GM18867 (cell line): ENCODE measurements around the gene C2CD2.

ENCODE experiments used
- ATAC-seq: cut with Tn5 transposase; IDR thresholded peaks from one replicate; pipeline ENCODE4 v1.9.1; 2021; ENCODE audit warnings: mild to moderate bottlenecking, moderate library complexity; ENCODE audit not compliant: unreplicated experiment

Gene C2CD2

DNA sequence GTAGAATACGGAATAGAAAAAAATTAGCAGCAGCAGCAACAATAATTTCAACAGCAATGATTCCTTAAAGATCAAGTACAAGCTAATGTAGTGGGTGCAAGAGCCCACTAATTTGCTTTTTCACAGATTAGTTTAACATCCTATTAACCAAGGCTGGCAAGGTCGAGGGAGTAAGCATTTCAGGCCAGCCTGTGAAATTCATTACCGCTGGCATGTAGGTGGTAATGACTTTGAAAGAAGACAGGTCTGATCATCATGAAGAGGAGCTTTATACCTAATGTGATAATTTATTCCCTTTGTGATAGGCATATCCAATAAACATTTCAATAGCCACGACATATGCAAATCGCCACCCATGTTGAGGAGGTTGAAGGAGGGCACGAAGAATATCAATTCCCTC, 63.5 kb downstream of the C2CD2 start:
- no peak for ATAC-seq

DNA sequence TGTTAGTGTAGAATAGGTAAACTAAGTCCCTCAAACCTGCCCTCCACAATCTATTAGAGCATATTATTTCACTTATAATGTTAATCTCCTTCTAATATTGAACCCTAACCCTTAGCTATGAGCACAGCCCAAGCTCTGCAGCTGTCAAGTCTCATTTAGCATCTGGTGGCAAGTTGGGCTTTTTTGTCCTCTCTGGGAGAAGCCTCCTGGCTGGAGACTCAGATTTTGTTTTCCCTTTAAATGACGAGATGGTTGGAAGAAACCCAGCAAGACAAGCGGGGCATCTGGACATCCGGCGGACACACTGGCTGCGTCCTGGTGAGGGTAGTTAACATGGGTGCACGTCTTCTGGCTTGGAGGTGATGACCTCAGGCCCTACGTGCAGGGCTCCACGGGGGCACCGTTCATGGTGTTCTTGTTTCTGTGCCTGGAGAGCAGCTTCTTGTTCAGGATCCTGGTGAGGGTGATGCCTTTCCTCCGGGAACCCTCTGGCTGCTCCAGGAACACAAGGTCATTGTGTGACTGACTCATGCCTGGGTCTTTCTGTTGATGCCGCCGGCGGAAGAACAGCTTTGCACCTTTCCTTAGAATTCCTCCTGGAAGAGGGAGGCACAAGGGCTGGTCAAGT, 65.0 kb downstream of the C2CD2 start:
- no peak for ATAC-seq

DNA sequence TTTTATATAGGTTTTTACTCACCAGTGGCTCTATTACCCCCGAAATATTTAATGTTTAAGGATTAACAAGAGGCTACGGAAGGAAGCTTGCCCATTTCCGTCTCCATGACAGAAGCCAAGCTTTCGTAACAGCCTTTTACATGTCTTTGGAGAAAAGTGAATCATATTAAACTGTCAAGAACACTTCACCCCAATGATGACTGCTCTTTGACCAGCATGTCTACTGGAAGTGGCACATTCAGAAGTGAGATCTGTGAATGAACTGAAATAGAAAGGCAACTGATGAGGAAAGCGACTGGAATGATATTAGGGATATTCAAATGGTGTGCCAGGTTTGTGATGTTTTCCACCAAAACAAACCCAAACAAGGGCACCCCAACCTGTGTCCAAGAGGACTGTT, 66.2 kb downstream of the C2CD2 start:
- no peak for ATAC-seq

DNA sequence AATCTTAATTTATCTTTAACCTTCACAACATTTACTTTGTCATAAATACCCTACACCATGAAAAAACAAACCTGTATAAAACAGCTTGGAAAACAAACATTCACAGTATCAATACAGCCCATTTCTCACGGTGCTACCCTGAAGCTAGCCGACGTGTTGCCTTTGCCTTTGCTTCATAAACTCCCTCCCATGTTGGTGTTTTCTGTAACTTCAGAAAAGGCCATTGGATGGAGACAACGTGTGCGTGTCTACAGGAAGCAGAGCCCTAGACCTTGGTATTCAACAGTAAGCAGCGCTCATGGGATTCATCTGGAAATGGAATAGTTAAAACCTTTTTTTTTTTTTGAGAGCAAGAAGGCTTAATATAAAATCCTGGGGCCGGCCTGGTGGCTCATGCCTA, 67.5 kb downstream of the C2CD2 start:
- no peak for ATAC-seq

DNA sequence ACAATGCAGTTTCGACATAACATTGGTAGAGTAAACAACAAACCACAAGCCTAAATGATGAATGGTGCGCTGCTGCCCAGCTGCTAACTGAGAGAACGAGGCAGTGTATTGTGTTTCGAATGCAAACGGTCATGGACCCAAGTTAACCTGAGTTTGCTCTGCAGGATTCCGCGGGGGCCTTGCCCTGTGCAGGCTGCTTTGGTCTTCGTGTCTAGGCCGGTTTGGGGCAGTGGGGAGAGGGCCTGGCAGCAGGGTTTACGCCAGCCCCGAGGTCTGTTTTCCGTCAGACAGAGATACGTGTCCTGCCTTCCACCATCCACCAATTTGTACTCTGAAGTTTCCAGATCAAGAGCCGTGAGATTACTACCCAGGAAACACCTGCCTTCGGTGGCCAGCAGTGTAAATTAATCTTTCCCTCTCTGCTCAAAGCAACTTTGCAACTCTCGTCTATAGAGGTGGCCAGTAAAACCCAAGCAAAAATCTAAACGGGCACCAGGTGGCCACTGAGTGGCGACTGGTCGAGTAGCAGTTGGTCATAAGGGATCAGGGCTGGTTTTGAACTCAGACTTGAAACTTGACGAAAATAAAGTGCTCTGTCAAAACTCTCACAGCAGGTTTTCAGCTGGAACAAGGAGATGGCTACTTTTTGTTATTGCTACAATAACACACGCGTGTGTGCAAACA, 68.3 kb downstream of the C2CD2 start:
- ATAC-seq, result no peak

DNA sequence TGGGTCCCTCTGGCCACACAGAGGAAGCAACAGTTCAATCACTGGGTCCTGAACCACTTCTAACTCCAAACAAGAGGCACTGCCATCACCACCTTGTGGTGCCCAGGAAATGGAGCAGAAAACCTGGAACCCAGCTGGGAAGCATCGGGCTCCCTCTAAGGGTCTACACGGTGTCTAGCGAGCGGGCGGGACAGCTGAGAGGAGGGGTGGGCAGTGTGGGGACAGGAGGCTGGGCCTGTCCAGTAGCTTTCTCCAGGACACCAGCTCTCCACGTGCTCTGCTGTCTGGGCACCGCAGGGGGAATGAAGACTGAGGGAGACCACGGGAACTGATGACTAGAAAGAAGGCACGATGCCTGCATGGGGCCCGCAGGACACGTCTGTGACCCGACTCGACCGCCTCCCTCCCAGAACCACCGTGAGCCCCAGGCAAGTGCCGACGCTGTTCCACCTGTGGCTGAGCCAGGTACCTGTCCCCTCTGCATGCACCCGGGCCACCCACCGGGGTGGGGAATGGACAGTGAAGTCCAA, 69.3 kb downstream of the C2CD2 start:
- no peak for ATAC-seq

DNA sequence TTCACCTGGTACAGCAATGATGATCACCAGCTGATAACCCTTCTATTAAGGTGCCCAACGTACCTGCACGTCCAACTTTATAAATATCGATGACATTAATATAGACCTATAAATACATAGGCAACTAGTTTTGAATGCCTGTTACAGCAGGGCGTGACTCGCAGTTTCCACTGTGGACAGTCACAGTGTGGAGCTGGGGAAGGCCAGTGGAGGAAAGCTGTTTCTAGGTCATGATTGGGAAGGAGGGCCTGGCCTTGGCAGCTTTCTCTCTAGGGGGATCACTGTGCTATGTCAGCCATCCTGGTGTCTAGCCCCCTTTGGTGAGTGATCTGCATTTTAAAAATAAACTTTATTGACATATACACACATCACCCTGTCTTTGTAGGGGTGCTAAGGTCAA, 70.2 kb downstream of the C2CD2 start:
- no peak for ATAC-seq

DNA sequence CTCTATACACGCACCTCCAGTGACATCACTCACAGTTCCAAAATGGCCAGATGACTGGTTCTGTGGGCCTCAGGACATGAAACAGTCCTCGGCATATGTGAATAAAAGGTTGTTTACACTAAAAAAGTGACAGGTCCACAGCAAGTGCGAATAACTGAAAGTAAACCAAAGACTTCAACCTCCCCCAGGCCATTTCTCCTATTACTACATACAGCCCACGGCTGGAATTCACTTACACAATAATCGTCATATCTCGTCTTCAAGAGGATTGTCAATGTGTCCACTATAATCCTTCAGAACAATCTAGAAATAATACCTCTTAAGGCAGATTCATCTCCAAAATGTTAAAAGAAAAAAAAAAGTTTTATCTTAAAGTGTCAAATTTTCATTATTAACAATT, 72.8 kb downstream of the C2CD2 start:
- ATAC-seq, result no peak

DNA sequence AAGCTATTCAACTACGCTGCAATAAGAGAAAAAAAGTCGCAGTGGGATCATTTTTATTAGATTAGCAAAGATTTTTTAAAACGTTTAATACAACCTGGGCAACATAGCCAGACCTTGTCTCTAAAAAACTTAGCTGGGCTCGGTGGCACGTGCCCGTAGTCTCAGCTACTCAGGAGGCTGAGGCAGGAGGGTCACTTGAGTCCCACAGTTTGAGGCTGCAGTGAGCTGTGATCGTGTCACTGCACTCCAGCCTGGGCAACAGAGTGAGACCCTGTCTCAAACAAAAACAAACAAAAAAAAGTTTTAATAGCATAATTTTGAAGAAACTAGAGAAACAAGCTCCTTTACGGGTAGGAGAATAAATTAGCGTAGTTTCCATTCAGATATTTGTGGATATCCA, 73.7 kb downstream of the C2CD2 start:
- ATAC-seq, result no peak

DNA sequence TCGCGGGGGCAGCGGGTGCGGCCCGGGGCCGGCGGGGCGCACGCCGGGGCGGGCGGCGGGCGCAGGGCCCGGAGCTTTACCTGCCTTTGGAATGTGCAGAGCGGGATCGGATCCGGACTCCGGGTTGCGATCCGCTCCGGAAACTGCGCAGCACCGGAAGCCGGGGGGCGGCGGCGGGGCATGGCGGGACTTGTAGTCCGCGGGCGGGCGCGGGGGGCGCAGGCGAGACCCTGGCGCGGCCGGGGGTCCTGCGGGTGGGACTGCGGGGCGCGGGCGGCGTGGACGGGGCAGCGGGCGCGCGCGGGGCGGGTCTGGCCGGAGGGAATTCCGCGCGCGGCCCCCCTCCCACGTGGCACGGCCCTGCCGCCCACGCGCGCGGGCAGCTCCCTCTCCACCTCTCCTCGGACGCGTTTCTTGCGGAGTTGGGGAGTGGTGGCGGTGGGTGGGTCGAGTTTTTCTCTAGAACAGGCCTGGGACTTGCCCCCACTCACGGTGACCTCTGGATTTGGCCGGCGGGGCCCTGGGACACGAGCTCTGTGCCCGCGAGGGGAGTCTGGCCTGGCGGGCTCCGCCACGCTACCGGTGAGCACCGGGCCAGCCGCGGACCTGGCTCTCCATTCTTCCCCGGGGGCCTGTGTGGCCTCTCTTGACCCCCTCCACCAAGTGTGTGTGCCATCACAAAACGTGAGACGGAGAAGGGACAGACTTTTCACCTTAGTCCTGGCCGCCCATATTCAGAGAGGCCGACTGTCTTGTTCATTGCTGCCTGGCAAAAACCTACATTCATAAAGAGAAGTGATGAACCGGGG, 74.4 kb downstream of the C2CD2 start, which contains the start of gene PRDM15:
Gene PRDM15 (minus strand): TSS at position 155 of the 809 bp plus-strand sequence. CDS start 18,981 bp downstream, outside the sequence.
- peak; percentile 69 for ATAC-seq

DNA sequence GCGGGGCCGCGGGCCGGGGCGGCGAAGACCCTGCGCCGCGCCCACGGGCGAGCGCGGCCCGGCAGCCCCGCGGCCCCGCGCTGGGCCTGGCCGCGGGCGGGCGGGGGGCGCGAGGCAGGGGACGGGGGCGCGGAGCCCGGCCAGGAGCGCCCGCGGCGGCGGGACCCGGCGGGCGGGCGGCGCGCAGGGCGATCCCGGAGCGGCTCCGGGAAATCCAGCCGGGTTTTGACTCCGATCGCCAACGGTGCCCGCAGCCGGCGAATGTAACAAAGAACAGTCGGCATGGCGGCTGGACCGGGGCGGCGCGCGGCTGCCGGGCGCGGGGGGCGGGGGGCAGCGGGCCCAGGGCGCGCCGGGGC, 75.0 kb downstream of the C2CD2 start:
- peak; percentile 66 for ATAC-seq

DNA sequence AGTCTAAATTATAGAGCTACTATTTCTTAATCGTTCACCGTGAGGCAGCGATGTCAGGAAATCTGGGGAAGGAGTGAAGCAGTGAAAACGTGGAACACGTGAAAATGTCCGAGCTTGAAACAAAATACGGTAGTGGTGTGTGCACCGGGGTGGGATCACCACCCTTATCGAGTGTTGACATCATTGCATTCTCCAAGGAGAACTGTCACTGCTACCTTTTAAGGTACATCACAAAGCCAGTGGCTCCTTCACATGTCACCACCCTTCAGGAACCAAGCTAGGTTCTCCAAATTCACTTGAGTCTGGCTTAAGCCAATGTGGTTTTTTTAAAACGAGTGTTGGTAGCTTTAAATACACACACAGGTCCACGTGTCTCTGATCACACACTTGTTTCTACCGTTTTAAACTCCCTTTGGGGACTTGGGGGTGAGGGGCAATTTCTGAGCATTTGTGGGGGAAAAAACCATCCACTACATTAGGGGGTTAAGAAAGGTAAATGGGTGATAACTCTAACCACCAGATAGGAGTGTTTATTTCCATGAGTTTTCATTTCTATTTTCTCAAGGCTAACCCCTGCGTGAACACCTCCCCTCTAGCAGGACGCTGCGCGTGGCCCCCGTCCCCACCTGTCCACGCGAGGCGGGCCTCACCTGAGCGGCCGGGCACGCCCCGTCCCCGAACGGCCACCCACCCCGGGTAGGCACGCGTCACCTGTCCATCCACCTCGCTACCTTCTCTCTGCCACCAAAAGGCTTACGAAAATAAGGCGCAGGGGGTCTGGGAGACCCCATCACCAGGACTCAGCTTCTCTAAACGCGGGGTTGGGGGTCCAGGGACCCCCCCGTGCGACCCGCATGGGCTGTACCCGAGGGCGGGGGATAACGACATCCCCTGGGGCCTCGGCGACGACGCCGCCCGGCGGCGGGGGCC, 75.7 kb downstream of the C2CD2 start:
- peak; percentile 26 for ATAC-seq

DNA sequence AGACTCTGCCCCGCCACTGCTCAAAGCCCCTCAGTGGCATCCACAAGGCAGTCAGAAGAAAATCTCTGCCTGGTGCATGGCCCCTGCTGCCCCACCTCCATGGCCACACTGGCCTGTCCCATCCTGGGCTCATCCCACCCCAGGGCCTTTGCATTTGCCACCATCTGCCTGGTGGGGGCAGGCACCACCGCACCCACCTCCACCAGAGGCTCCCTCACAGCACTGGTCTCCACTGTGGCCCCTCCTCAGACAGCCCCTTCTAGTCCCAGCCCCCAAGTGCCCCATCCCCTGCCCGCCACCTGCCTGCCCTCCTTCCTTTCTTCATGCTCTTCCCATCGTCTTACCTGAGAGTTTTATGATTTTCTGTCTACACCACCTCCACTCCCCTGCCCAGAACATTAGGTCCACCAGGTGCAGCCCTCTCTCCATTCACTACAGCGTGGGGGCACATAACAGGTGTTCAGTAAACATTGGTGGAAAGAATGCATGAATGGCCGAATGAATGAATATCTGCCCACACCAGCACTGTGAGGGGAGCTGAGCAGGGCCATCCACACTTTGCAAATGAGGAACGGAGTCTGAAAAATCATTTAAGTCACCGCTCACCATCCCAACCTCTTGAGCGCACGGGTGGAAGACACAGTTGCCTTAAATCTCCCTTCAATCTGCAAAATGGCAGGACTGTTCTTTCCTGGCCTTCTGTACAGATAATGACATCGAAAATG, 76.7 kb downstream of the C2CD2 start:
- ATAC-seq, result no peak

DNA sequence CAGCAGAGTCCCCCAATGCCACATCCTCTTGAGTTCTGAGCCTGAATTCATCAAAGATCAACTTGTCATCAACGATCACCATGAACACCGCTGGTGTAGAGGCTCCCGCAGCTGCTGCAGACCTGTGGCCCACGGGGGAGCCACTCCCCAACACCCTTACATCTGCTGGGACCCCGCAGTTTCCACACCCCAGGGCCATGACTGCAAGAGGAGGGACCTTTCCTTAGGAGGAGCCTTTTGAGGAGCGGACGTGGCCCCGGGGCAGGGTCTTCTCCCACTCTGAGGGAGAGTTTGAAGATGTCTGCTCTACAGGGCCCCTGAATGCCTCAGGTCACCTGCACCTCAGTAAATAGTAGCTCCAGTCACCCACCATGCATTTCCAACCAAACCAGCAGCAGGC, 77.4 kb downstream of the C2CD2 start:
- no peak for ATAC-seq

DNA sequence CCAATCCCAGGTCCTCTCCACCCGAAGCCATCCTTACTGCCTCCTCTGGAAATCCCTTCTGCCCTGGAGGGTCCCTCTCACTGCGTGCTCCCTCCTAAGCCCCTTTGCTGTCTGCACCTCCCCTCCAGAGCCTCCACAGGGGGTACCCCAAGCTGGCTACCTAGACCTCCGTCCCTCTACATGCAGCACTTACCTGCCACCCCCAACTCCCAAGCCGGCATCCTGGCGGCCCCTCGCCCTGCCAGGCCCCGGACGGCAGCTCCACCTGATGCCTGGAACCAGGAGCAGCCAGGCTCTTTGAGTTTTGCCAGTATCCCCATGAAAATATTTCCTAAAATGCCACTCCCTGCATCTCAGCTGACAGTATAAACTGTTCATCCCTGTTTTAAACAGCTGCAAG, 78.7 kb downstream of the C2CD2 start:
- no peak for ATAC-seq

DNA sequence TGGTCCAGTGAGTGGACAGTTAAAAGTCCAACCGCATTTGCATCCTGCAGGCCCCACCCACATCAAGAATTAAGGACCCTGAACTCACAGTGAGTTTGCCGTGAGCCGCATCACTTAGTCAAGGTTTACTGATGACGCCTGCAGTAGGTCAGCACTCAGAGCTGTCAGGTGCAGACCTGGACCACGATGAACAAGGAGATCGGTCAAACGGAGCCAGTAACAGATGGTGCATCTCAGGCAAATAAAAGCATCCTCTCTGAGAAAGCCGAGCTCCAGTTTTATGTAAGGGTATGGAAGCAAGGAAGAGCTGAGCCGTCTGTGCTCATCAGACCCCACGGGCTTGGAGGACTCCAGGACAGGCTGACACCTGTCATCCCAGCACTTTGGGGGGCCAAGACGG, 79.2 kb downstream of the C2CD2 start:
- no peak for ATAC-seq

DNA sequence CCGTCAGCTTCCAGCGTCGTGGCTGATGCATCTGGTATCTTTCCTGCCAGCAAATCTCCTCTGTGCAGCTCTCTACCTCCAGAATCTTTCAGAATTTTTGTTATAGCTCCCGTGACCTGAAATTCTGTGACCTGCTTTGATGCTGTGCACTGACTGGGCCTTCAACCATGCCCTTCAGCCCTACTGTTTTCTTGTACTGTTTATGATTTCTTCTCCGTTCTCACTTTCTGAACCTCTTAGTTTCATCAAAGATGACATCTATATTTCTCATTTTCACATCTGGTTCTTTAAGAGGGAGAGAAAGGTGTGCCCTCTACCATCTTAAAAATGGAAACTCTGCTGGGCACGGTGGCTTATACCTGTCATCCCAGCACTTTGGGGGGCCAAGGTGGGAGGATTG, 80.4 kb downstream of the C2CD2 start:
- ATAC-seq, result no peak

DNA sequence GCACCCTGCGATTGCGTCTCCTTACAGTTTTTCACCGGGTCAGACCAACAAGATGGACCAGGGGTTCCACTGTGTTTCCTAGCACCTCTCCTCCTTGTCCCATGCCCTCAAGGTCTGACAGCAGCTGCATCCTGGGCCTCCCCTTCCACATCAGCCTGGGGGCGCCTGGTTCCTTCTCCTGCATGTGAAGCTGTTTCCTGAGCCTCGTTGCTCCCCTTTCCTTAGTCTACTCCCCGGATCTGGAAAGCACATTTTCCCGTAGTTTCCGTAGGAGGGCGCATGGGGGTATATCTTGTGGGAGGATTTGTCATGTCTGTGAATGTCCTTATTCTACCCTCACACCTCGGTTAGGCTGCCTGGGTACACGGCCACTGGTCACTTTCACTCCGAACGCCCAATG, 80.8 kb downstream of the C2CD2 start:
- no peak for ATAC-seq

DNA sequence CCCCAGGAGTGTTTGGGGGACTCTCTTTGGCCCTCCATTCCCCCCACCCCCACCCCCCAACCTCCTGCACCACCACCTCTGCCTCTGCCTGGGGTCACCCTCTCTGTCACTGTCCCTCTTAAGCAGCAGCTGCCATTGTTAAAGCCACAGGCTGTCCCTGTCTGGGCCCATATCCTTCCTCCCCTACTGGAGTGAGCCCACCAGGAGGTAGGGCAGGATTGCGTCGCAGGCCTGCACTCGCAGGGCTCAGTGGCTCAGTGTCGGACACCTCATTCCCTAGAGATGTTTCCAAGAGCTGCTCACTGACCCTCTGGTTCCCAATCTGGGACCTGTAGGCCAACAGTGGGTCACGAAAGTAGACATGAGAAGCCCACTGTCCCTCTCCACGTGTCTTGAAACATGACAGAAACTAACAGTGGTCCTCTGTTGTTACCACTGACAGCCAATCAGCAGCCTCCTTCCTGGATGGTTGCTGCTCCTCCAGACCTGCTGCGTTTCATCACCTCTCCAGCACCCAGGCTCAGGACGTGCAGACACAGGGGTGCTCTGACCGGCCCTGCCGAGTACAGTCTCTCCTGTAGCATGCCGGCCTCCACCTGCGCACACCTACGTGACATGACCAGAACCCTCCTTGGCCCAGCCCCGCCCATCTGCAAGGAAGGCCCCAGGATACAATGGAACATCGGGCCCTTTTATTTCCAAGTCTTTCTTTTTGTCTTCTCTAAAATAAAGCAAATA, 82.4 kb downstream of the C2CD2 start:
- ATAC-seq, result no peak
